ENCODE measurements around the gene UMODL1.

The UMODL1 gene, protein sequence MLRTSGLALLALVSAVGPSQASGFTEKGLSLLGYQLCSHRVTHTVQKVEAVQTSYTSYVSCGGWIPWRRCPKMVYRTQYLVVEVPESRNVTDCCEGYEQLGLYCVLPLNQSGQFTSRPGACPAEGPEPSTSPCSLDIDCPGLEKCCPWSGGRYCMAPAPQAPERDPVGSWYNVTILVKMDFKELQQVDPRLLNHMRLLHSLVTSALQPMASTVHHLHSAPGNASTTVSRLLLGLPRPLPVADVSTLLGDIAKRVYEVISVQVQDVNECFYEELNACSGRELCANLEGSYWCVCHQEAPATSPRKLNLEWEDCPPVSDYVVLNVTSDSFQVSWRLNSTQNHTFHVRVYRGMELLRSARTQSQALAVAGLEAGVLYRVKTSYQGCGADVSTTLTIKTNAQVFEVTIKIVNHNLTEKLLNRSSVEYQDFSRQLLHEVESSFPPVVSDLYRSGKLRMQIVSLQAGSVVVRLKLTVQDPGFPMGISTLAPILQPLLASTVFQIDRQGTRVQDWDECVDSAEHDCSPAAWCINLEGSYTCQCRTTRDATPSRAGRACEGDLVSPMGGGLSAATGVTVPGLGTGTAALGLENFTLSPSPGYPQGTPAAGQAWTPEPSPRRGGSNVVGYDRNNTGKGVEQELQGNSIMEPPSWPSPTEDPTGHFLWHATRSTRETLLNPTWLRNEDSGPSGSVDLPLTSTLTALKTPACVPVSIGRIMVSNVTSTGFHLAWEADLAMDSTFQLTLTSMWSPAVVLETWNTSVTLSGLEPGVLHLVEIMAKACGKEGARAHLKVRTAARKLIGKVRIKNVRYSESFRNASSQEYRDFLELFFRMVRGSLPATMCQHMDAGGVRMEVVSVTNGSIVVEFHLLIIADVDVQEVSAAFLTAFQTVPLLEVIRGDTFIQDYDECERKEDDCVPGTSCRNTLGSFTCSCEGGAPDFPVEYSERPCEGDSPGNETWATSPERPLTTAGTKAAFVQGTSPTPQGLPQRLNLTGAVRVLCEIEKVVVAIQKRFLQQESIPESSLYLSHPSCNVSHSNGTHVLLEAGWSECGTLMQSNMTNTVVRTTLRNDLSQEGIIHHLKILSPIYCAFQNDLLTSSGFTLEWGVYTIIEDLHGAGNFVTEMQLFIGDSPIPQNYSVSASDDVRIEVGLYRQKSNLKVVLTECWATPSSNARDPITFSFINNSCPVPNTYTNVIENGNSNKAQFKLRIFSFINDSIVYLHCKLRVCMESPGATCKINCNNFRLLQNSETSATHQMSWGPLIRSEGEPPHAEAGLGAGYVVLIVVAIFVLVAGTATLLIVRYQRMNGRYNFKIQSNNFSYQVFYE

DNA sequence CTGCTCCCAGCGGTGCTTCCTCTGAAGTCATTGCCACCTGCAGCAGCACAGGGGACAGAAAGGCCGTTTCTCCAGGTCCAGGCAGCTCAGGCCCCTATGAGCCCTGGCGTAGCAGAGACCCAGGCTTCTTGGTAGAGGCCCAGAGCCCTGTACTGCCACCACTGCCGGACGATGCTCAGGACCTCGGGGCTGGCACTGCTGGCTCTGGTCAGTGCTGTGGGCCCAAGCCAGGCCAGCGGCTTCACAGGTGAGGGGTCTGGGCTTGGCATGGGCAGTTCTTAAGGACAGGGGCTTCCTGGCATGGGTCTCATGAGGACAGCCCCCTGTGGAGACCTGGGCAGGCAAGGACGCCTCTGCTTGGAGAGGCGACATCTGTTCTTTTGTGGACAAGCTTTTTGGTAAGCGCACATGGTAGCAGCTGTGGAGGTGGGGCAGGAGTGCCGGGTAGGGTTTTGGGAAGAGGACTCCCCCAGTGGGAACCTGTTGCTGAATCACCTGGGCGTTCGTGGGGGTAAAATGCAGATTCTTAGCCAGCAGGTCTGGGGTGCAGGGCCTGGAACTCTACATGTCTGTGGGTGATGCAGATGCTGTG lies at the start of gene UMODL1:
TSS of gene UMODL1 (plus strand) at position 172 of the 592 bp plus-strand sequence. CDS start at position 172, 0 bp downstream.
- DNase-seq (ENCODE audit: low spot score): no peak

DNA sequence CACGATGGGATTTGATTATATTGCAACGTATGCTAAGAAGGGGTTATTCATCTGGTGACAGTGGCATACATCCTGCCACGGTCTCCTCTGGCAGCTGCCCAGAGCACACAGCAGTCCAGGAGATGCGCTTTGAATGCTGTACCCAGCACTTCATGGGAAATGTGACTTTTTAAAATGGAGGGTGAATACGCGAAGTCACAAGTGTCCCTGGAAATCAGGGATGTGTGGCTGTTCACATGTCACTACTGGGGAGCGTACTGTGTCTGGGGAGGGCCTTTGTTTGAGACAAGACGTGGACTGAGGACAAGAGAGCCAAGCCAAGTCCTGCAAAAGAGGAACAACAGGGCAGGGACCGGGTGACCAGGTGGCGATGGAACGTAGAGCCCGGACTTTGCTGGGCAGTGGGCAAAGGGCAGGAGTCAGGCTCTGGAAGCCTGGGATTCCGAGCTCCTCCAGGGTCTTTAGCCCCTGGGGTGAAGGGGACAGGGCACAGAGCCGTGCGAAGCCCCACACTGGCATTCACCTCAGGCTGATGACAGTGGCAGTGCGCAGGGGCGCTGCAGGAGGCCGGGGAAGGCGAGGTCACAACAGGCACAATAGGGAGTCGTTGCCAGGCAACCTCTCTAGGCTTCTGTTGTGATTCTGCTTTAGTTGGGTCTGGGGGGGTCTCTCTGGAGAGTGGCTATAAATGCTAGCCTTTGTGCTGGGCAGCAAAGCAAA lies 49.6 kb upstream of the UMODL1 start:
- no peak for DNase-seq (ENCODE audit: low spot score)

DNA sequence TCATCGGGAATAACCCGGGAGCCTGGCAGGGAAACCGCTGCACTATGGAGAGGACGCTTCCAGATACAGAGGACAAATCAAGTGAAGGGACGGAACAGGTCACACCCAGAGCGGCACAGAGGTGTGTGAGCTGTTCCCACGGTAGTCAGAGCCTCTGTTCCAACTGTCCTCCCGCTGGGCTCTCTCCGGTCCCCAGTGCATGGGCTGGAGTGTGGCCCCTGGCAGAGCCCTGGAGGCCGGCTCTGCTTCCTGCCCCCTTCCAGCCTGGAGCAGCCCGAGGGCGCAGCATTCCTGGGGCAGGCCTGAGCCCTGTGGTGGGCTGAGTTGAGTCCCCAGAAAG lies 49.1 kb upstream of the UMODL1 start:
- no peak for DNase-seq (ENCODE audit: low spot score)

DNA sequence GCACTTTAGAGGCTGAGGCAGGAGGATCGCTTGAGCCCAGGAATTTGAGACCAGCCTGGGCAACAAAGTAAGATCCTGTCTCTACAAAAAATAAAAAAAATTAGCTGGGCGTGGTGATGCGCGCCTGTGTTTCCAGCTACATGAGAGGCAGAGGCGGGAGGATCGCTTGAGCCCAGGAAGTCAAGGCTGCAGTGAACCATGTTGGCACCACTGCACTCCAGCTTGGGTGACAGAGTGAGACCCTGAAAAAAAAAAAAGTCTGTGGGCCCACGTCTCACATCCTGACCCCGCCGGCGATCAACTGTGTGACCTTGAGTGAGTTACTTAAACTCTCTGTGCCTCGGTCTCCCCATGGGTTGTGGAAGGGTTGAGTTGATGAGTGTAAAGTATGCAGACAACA lies 48.2 kb upstream of the UMODL1 start:
- DNase-seq (ENCODE audit: low spot score): no peak

DNA sequence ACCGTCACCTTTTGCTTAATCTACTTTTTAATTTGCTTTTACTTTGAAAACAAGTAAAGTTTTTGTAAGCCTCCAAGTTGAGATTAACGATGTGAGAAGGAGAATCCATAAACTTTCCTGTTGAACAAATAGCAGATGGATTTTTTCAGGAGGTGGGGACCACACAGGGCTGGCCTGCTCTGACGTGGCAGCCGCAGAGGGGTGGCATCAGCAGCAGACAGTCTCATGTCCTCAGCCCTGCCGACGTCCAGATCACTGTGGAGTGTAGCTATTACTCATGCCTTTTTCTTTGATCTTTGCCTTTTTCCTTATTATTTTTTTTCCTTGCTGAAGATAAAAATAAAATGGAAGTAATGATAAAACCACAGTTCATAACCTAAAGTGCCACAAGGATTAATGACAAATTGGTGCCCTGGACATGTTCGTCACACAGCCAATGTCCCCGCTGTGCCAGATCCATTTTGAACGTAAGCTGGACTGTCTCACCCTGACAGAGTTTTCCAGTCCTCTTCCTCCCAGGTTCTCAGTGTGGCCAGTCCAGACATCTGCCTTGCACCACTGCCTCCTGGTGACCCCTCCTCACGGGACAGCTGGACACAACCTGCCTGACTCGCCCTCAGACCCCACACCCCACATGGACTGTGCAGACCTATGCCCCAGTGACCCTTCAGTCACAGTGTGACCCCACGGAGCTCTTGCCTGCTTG lies 45.6 kb upstream of the UMODL1 start:
- DNase-seq (ENCODE audit: low spot score): no peak

DNA sequence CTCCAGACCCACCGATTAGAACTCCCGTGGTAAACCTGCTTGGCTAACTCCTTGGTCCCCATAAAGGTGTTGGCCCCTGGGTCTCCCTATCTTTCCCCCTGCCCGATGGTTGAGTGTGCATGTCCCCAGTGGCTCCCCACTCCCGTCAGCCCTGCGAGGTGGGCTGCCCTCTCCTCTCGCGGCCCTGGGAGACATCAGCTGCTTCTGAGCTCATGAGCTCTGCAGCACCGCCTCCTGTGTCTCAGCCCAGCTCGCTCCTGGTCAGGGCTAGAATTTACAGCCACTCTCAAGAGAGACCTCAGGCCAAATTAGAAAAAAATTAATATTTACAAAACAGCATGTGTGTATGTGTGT lies 45.1 kb upstream of the UMODL1 start:
- DNase-seq (ENCODE audit: low spot score): no peak

DNA sequence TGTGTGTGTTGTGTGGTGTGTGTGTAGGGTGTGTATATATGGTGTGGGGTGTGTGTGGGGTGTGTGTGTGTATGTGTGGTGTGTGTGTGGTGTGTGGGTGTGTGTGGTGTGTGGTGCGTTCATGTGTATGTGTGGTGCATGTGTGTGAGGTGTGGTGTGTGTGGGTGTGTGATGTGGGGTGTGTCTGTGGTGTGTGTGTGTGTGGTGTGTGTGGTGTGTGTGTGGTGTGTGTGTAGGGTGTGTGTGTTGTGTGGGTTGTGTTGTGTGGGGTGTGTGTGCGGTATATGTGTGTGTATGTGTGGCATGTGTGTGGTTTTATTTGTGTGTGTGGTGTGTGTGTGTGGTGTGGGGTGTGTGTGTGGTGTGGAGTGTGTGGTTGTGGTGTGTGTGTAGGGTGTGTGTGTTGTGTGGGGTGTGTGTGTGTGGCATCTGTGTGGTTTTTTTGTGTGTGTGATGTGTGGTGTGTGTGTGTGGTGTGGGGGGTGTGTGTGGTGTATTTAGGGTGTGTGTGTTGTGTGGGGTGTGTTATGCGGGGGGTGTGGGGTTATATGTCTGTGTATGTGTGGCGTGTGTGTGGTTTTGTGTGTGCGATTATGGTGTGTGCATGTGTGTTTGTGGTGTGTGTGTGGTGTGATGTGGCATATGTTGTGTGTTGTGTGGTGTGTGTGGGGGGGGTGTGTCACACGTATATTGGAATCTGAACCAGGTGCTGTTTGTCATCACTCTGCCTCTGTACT lies 43.9 kb upstream of the UMODL1 start:
- no peak for DNase-seq (ENCODE audit: low spot score)

DNA sequence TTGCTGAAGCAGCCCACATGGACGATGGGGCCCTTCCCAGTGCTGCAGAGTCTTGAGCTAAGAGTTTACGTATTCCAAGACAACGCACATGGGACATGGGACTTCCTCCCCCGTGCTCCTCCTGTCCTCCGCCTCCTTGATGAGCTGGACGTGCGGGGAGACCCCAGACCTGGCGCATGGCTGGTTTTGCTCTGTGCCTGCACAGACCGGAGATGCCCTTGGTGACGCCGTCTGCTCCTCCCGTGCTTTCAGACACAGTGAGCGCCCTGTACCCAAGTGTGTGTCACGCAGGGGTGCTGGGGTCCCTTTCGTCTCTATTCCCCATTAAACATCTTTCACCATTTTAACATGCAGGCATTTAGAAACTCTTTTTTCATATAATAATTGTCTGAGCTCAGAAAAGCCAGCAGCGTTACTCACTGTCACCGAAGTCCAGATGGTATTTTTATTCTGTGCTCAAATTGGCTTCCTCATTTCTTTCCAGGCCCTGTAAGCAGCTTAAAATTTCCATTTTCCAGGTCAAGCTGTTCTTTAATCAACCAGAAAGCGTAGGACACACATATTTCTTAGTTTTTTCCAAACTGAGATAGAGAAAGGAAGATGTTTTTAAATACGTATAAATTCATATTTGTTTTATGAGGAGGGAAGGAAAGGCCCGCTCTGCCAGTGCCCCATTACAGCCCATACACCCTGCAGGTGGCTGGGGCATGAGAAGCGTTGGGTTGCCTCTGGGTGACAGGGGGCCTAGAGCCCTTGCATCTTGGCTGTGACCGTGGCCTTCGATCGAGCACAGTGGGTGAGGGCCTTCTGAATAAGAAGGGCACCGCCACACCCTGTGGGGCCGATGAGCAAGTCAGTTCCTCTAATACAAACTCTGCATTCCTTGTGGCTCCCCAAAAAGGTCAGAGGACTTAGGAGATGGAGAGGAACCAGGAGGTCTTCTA lies 43.0 kb upstream of the UMODL1 start:
- DNase-seq (ENCODE audit: low spot score): no peak

DNA sequence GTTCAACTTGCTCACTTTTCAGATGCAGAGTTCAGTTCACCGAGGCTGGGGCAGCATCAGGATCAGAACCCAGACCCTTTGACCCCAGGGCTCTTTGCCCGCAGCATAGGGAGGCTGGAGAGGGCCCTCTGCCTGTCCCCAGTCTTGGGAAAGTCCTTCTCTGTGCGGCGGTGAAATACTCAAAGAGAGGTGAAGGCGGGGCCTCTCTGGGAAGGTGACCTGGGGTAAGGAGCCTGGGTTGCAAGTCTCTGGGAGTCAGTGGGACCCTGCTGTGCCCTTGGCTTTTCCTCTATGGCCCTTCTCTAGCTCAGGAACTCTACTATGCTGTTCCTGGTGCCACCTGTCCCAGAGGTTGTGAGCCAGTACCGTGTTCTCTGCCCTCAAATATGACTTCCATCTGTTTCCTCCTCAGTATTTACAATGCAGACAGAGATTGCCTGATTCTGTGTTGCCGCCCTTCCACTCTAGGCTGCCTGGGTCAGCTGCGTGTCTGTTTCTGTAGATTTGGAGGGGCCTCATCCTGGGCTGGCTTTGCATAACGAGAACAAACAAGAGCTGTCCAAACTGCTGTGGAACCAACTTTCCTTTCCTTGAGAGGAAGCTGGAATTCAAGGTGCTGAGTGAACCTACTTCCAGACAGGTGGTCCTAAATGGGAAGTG lies 42.2 kb upstream of the UMODL1 start:
- DNase-seq (ENCODE audit: low spot score): no peak

DNA sequence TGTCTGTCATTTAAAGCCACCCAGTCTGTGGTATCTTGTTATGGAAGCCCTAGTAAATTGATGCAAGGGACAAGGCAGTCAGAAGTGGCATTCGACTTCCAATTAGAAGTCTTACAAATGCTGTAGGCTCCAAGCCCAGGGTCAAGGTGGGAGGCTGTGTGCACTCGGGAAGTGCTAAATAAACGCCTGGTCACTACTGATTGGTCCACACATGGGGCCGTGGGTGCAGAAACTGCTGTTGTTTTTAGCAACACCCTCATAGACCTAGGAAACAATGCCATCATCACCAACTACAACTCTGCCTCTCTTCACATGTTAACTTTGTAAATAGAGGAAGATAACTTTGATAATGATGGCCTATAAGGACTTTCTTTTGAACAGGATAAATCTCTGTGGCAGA lies 40.8 kb upstream of the UMODL1 start:
- no peak for DNase-seq (ENCODE audit: low spot score)

DNA sequence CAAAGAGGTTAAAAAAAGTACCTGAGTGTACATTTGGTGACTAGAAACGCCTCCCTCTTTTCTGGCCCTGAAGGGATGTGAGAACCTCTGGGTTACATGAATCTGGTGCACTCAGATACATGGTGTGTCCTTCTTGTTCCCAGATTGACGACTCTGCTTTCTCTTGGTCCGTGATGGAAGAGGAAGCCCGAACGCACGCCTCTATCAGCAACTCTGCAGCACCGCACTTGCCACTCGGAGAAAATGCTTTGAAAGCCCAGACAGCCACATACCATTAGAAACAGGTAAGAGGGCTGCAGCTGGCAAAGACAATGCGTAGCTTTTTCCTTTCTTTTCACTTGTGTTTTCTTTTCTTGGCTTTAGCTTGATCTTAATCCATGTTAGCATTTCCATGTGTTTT lies 39.9 kb upstream of the UMODL1 start:
- DNase-seq (ENCODE audit: low spot score): no peak

DNA sequence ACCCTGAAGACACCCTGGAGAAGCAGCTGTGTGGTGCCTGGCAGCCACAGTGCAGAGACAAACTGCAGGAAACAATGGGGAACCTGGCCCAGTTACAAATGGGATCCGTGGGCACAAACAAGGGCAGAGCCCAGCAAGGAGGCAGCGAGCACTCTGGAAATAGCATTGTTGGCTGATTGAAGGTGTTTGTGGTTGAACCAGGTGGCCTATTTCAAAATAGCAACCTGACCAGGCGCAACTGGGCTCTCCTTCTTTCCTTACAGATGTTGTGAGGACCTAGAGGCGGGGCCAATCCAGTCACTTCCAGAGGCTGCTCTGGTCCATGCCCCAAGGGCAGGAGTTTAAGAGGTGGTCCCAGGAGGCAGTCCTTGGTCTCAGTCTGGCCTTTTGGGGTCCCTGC lies 39.3 kb upstream of the UMODL1 start:
- DNase-seq (ENCODE audit: low spot score): no peak

DNA sequence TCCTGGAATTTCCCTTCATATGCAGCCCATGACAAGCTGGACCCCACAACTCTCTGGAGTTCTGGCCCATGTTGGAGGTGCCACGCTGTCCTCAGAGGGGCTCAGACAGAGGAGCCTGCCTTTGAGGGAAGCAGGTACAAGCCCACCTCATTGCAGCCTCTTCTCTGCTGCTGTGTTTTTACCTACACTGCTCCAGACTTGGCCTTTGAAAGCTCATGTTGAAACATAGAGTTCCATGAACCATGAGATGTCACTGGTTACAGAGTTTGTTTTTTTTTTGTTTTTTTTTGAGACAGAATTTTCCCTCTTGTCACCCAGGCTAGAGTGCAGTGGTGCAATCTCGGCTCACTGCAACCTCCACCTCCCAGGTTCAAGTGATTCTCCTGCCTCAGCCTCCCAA lies 38.9 kb upstream of the UMODL1 start:
- DNase-seq (ENCODE audit: low spot score): no peak

DNA sequence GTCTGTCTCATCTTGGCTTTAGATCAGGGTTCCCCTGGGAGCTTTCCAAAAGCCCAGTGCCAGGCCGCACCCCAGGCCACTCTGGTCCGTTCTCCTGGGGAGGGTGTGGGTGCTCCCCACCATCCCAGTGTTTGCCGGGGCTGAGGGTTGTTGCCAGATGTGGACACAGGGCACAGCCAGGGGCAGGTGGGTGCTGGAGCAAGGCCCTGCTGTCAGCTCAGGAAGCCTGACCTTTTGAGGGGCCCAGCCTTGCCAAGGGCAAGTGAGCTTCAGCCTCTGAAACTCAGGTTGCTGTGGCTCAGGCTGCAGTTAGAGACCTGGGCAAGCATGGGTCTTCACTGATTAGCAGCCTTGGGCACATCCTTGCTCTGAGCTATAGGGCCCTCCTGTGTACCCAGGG lies 38.1 kb upstream of the UMODL1 start:
- no peak for DNase-seq (ENCODE audit: low spot score)

DNA sequence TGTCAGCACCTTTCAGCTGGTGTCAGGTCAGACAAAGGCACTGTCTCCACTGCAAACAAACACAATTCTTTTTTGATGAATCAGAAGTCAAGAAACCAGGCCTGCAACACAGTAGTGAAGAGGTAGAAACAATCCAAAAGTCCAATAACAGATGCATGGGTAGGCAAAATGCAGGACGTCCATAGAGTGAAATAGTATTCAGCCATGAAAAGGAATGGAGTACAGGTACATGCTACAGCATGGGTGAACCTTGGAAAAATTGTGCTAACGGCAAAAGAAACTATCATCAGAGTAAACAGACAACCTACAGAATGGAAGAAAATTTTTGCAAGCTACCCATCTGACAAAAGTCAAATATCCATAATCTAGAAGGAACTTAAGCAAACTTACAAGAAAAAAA lies 34.8 kb upstream of the UMODL1 start:
- DNase-seq (ENCODE audit: low spot score): no peak

DNA sequence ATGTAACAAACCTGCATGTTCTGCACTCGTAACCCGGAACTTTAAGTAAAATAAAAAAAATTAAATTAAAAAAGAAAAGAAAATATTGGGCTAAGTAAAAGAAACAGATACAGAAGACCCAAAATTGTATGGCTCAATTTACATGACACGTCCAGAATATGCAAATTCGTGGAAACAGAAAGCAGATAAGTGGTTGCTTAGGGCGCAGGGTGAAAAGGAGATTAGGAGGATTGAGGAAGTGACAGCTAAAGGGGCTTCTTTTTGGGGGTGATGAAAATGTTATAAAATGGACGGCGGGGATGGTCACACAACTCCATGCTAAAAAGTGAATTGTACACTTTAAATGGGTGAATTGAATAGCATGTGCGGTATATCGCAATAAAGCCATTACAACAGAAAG lies 33.6 kb upstream of the UMODL1 start:
- no peak for DNase-seq (ENCODE audit: low spot score)

DNA sequence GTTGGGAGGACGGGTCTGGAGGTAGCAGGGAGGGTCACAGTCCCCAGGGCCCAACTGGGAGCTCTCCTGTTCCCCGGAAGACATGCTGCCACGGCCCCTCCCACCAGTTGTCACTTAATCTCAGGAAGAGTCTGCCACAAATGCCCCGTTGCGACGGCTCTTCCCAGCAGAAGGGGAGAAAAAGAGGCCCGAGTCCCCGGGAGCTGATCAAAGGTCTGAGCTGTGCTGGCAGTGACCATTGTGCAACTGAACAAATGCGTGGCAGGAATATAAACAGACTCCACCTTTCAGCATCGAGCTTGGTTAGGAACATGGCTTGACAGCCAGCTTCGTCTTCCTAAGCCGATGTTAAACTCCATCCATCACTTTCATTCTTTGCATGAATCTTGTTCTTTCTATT lies 33.2 kb upstream of the UMODL1 start:
- no peak for DNase-seq (ENCODE audit: low spot score)

DNA sequence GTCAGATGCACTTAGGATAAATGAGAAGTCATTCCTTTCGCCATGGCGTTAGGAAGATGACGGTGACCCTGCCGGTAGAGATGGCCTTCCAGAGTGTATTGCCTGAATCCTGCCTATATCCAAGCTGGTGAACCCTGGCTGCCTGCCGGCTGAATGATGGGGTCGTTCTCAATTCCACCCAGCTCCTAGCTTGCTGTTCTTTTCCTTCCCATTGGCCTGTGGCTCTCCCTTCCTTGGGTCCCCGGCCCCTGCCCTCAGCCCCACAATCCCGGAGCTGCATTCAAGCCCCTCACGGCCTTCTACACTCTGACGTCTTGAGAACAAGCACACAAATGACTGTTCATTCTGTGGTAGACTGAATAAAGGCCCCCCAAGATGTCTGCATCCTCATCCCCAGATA lies 32.7 kb upstream of the UMODL1 start:
- no peak for DNase-seq (ENCODE audit: low spot score)
